HG03095 (cell line): ENCODE results near the gene TMEM130.

Experiments
- ATAC-seq: cut with Tn5 transposase; IDR thresholded peaks from one replicate; pipeline ENCODE4 v1.9.1; 2021; ENCODE audit warnings: moderate library complexity; ENCODE audit not compliant: unreplicated experiment

TMEM130 gene, protein sequence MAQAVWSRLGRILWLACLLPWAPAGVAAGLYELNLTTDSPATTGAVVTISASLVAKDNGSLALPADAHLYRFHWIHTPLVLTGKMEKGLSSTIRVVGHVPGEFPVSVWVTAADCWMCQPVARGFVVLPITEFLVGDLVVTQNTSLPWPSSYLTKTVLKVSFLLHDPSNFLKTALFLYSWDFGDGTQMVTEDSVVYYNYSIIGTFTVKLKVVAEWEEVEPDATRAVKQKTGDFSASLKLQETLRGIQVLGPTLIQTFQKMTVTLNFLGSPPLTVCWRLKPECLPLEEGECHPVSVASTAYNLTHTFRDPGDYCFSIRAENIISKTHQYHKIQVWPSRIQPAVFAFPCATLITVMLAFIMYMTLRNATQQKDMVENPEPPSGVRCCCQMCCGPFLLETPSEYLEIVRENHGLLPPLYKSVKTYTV

DNA sequence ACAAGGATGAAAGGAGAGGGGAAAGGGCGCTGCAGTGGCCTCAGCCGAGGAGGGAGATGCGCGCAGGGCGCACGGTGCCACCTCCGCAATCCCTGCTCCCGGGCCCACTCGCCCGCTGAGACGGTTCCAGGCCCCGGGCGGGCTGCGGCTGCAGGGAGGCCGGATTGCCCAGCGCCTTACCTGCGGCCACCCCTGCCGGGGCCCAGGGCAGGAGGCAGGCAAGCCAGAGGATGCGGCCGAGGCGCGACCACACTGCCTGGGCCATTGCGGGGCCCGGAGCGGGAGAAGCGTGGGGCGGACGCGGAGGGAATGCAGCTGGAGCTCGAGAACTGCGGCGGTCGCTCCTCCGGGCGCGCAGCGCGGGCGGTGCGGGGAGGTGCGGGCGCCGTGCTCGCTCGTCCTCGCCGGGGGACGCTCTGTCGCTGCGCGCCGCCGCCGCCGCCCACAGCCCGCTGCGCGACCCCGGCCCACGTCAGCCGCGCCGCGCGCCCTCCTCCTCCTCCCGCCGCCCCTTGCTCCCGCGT lies at the start of gene TMEM130:
TMEM130 (minus strand) TSS at position 418 of the 524 bp plus-strand sequence; CDS start at position 265, 153 bp downstream.
- peak; percentile 8 for ATAC-seq

DNA sequence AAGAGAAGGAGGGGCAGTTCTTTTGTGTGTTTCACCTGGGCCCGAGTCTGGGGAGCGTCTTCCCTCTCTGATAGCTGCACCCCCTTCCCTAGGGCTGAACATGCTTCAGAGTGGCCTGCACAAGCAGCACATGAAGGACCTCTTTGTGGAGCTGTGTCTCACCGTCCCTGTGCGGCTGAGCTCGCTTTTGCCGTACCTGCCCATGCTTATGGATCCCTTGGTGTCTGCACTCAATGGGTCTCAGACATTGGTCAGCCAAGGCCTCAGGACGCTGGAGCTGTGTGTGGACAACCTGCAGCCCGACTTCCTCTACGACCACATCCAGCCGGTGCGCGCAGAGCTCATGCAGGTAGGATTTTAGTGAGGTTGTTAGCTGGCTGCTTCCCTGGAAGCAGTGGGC lies 47.5 kb upstream of the TMEM130 start:
- no peak for ATAC-seq

DNA sequence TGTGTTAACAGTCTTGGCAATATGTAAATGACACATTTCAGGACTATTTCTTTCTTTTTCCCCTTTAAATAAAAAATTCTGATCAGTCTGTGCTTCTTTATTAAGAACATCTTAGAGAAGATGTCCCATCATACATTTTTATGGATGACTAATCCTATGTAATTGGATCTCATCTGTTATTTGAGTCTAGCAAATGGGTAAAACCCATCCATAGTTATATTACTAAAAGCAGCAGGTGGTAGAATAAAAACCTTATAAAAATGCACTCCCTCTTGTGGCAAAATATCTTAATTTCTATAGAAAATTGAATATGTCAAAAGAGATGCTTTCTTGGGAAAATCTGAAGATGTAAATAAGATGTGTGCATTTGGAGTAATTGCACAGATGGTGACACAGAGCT lies 43.8 kb upstream of the TMEM130 start:
- ATAC-seq = no peak

- ATAC-seq = no peak
These were observed 43.2 kb upstream of the TMEM130 start for GRCh38 chr7:98913026-98913425.

DNA sequence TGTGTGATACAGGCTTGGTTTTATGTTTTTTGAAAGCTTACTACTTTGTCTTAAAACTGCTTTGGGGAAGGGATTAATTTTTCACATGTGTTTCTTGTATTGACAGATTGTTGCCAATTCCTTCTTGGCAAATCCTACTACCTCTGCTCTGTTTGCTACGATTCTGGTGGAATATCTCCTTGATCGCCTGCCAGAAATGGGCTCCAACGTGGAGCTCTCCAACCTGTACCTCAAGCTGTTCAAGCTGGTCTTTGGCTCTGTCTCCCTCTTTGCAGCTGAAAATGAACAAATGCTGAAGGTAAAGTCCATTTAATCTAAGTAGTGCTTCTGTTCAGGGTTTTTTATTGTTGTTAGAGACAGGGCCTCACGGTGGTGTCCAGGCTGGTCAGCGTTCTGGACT lies 42.1 kb upstream of the TMEM130 start:
- ATAC-seq = no peak

GRCh38 chr7:98910427-98910826 lies 40.6 kb upstream of the TMEM130 start:
- ATAC-seq = no peak

- ATAC-seq = no peak
These were observed 39.7 kb upstream of the TMEM130 start for GRCh38 chr7:98909487-98909886.

GRCh38 chr7:98908585-98908984 lies 38.8 kb upstream of the TMEM130 start:
- no peak for ATAC-seq

- ATAC-seq = no peak
These were observed 37.8 kb upstream of the TMEM130 start for GRCh38 chr7:98907570-98907969.

GRCh38 chr7:98903246-98903645 lies 33.4 kb upstream of the TMEM130 start:
- ATAC-seq = no peak

DNA sequence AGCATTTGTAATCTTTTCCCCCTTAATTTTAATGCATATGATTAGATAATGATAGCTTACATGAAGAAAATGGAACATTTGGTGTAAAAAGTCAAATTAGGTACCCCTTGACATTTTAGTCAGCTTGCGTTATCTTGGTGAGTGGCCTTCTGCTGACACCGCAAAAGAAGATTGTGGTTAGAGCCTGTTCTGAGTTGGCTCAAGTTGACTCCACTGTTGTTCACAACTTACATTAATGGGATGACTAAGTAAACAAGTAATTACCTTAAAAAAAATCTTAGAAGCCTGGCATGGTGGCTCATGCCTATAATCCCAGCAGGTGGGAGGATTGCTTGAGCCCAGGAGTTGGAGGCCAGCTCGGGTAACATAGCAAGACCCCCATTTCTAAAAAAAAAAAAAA lies 32.7 kb upstream of the TMEM130 start:
- ATAC-seq = no peak

DNA sequence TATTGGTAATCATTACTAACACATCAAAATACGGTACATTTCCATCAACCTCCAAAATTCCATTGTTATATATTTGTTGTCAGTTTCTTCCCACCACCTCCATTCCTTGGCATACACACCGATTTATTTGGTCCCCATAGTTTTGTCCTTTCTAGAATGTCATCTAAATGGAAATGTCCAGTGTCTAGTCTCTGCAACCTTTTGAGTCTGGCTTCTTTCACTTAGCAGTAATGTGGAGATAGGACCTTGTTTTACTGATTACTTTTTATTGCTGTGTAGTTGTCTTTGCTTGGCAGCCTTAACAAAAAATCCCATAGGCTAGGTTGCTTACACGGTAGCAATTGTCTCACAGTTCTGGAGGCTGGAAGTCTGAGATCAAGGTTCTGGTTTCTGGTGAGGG lies 31.0 kb upstream of the TMEM130 start:
- ATAC-seq = no peak

- ATAC-seq = no peak
These were observed 30.0 kb upstream of the TMEM130 start for GRCh38 chr7:98899816-98900215.

DNA sequence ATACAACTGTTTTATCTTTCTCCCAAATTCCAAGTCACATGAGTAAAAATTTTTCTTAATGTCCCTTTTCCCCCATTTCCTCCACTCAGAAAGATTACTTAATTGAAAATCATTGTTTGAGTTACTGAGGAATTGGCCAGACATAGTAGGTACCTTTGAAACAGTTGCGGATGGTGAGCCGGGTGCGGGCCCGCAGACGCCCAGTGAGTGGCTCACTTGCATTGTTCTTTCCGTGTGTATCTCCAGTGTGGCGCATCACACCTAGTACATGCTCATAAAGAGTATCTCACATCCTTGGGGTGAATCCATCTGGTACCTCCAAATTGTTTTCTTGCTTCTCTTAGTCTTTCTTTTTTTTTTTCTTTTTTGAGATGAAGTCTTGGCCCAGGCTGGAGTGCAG lies 22.8 kb upstream of the TMEM130 start:
- no peak for ATAC-seq

GRCh38 chr7:98887038-98887437 lies 17.2 kb upstream of the TMEM130 start:
- no peak for ATAC-seq

- no peak for ATAC-seq
These were observed 14.6 kb upstream of the TMEM130 start for GRCh38 chr7:98884416-98884815.

DNA sequence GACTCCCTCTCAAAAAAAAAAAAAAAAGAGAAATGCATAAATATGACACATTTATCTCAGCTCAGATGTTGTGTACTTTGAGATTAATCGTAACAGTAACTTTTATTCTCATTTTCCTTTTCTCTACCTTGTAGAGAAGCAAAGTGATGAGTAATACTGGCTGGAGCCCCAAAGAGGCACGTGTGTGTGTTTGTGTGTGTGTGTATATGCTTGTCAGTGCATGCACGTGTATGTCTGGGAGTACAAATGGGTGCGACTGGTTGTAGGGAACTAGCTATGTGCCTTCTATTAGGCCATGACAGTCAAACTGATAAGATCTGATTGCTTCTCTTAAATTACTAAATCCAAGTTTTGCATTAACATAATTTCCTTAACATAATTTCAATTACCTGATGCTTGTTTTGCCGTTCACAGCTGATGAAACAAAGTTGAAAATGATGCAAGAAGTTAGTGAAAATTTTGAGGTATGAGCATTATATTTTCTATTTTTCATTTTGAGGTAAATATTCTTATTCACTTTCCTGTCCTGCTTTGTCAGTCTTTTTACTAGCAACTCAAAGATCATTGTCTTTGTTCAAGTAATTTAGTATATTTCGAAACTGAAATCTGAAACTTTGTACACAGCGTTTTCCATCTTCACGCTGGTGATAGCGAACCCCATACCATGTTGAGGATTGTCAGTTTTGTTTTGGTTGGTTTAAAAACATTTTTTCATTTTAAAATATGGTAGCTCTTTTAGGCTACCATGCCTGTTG lies 11.9 kb upstream of the TMEM130 start:
- no peak for ATAC-seq

- ATAC-seq = no peak
These were observed 10.7 kb upstream of the TMEM130 start for GRCh38 chr7:98880485-98880884.

GRCh38 chr7:98879979-98880315 lies 10.1 kb upstream of the TMEM130 start:
- ATAC-seq = no peak

DNA sequence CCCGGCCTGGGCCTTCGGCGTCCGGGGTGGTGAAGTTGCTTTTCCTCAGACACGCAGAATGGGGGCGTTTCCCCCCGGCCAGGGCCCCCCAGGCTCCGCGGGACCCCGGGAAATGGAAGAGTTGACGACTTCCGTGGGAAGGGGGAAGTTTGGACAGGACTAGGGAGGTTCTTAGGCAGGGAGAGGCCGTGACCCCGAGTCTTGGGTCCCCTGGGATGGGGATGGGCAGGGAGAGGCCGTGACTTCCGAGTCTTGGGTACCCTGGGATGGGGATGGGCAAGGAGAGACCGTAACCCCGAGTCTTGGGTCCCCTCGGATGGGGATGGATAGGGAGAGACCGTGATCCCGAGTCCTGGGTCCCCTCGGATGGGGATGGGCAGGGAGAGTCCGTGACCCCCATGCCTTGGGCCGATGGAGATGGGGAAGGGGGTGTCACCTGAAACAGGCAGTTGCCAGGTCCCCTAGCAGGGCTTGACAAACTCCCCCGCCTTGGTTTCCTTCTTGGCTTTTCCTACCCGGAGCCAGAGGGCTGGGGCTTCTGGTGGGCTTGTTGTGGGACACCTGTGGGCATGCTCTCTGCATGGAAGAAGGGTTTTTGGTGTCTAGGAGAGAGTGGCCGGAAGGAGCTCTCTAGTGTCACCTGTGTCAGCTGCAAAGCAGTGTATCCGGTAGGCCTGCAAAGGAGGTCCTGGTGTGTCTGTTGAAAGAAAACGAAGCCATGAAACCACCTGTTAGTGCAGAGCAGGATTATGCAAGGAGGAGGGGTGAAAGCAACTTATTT lies 9.6 kb upstream of the TMEM130 start:
- peak; percentile 79 for ATAC-seq
